Lung (tissue), 12 donors: Measurements from ENCODE around the gene SYT14. TPM values are rescaled to one million over a fixed set of nuclear protein-coding genes. Genes with fewer than 3 reads are reported as not detected.
"Not testable (repeated sequence)": the region's sequence is repeated elsewhere in the genome, so short reads cannot be mapped to it uniquely, and the experiment has no call there.

Source experiments
- ATAC-seq: fragments of 200-7000 bp; cut with Tn5 transposase; one replicate; pipeline ENCODE4 v1.9.1; 2020; ENCODE audit warnings: moderate number of reproducible peaks; ENCODE audit not compliant: insufficient read depth, low FRiP score
- DNase-seq, 3 donors: peaks; one replicate each; pipeline ENCODE4 v3.0.0-alpha.2; 2013 to 2017
- H3K27ac ChIP-seq, 2 donors: one replicate each; pipeline ENCODE4 v1.5.1; 2013; ENCODE audit warnings: mild to moderate bottlenecking in 2 of 2, moderate library complexity in 2 of 2, control low read depth in 1 of 2, inconsistent platforms in 1 of 2, low read depth in 1 of 2, low read length in 1 of 2
- H3K27me3 ChIP-seq, 3 donors: one replicate each; pipeline ENCODE4 v1.5.1; 2013; ENCODE audit warnings: low read length in 2 of 3; ENCODE audit not compliant: control insufficient read depth in 3 of 3, insufficient read depth in 3 of 3
- H3K36me3 ChIP-seq, 4 donors: one replicate each; pipeline ENCODE4 v1.5.1; 2013; ENCODE audit warnings: low read length in 4 of 4, mild to moderate bottlenecking in 1 of 4, moderate library complexity in 1 of 4; ENCODE audit not compliant: control insufficient read depth in 4 of 4, insufficient read depth in 4 of 4
- H3K4me1 ChIP-seq, 5 donors: one replicate each; pipeline ENCODE4 v1.5.1; 2013; ENCODE audit warnings: low read length in 5 of 5, mild to moderate bottlenecking in 2 of 5, moderate library complexity in 1 of 5; ENCODE audit not compliant: control insufficient read depth in 5 of 5, insufficient read depth in 5 of 5
- H3K4me3 ChIP-seq: one replicate; pipeline ENCODE4 v1.5.1; 2013; ENCODE audit warnings: mild to moderate bottlenecking, control low read depth, moderate library complexity
- H3K9ac ChIP-seq, 2 donors: one replicate each; pipeline ENCODE4 v1.5.1; 2013; ENCODE audit warnings: low read length in 2 of 2, control low read depth in 1 of 2; ENCODE audit not compliant: insufficient read depth in 1 of 2
- H3K9me3 ChIP-seq, 4 donors: one replicate each; pipeline ENCODE4 v1.5.1; 2013; ENCODE audit warnings: low read length in 3 of 4, mild to moderate bottlenecking in 1 of 4, moderate library complexity in 1 of 4; ENCODE audit not compliant: control insufficient read depth in 4 of 4, insufficient read depth in 3 of 4
- WGBS, 2 donors: extraction: QIAGEN DNeasy Blood & Tissue Kit; methylation state at CpG; one replicate each; pipeline ENCODE4 v1.1.7; 2013; 5-methylcytosine and 5-hydroxymethylcytosine counted together
- polyA plus RNA-seq, 2 donors: library from polyadenylated mRNA; stranded (reverse); fragments of 200-250 nt; gene quantifications; one replicate each; pipeline ENCODE4 v1.2.1, GENCODE V29; 2013
- total RNA-seq, 2 donors: library from RNA; depleted of rRNA in 1 of 2; stranded (reverse); fragments of >200 nt in 1 of 2; gene quantifications; one replicate each; pipeline ENCODE4 v1.2.1, GENCODE V29; 2014 to 2021
- TF ChIP-seq, protein P1 (sequence below): IDR thresholded peaks from 2 replicates; pipeline ENCODE4 v1.5.1; 2012; ENCODE audit warnings: mild to moderate bottlenecking; ENCODE audit errors: control extremely low read depth, extremely low read depth
- donor health status: control.
- donor health status: control.
- donor health status: Bipolar disorder and iron deficiency.
- donor health status: healthy.
- donor health status: DM: yes; HTN: yes; CAD: no.

SYT14 gene
- total and polyA plus RNA-seq, 4 donors = under 0.01 to 0.23 TPM; not detected in 2

GRCh38 chr1:210099921-210100320 is 161.9 kb downstream of the SYT14 start:
- ATAC-seq (no peak), DNase-seq (no peak)
- Histone ChIP-seq H3K27me3 (no peaks in the 10 kb centered on the region), H3K27ac (no peak overlapping the region), H3K4me3 (no peak overlapping the region), H3K4me1 (peaks cover 0 to 4% (median 0%) of the 10 kb centered on the region in 5 donors), H3K9me3 (no peaks in the 10 kb centered on the region), H3K9ac (no peak overlapping the region), H3K36me3 (no peaks in the 10 kb centered on the region)
- 66 to 68% methylated on average over 1 of the region's 1 CpG for WGBS, 2 donors
- TF ChIP-seq, protein P1, sequence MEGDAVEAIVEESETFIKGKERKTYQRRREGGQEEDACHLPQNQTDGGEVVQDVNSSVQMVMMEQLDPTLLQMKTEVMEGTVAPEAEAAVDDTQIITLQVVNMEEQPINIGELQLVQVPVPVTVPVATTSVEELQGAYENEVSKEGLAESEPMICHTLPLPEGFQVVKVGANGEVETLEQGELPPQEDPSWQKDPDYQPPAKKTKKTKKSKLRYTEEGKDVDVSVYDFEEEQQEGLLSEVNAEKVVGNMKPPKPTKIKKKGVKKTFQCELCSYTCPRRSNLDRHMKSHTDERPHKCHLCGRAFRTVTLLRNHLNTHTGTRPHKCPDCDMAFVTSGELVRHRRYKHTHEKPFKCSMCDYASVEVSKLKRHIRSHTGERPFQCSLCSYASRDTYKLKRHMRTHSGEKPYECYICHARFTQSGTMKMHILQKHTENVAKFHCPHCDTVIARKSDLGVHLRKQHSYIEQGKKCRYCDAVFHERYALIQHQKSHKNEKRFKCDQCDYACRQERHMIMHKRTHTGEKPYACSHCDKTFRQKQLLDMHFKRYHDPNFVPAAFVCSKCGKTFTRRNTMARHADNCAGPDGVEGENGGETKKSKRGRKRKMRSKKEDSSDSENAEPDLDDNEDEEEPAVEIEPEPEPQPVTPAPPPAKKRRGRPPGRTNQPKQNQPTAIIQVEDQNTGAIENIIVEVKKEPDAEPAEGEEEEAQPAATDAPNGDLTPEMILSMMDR = no peak

- Histone ChIP-seq H3K27me3 (no peaks in the 10 kb centered on the region), H3K36me3 (no peaks in the 10 kb centered on the region), H3K9ac (no peak overlapping the region), H3K27ac (no peak overlapping the region), H3K9me3 (no peaks in the 10 kb centered on the region), H3K4me3 (no peak overlapping the region), H3K4me1 (peaks cover 0 to 4% (median 0%) of the 10 kb centered on the region in 5 donors)
- WGBS, 2 donors = 76 to 88% methylated on average over 2 of the region's 2 CpGs
- DNase-seq (peak in 1 of 3 donors; percentile 11), ATAC-seq (no peak)
- TF ChIP-seq, protein P1 = no peak
These were observed 166.1 kb downstream of the SYT14 start for GRCh38 chr1:210104103-210104502.

DNA sequence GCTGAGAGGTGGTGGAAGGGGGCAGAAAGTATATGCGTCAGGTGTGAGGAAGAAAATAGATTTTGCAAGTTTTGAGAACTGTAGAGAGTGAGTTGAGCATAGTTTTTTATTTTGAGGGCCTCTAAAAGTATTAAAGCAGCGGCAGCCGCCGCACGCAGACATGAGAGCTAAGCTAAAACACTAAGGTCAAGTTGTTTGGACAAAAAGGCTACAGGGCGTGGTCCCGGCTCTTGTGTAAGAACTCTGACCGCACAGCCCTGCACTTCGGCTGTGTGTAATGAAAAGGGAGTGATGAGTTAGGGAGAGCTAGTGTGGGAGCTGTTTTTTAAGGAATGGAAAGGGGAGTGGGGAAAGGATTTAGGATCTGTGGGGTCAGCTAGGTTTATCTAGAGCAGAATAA is 174.9 kb downstream of the SYT14 start:
- not testable (repeated sequence) for H3K4me3 ChIP-seq, H3K4me1 ChIP-seq, ATAC-seq, H3K36me3 ChIP-seq, H3K9me3 ChIP-seq, H3K9ac ChIP-seq, H3K27ac ChIP-seq, H3K27me3 ChIP-seq, DNase-seq
- WGBS, 2 donors = 72 to 87% methylated on average over 9 of the region's 9 CpGs

GRCh38 chr1:210117198-210117597 is 179.2 kb downstream of the SYT14 start:
- H3K36me3 ChIP-seq = no peaks in the 10 kb centered on the region
- no peaks in the 10 kb centered on the region for H3K27me3 ChIP-seq
- no peak overlapping the region for H3K9ac ChIP-seq
- no peaks in the 10 kb centered on the region for H3K4me1 ChIP-seq
- TF ChIP-seq, protein P1 = no peak
- DNase-seq = no peak
- H3K9me3 ChIP-seq = peaks cover 0 to 4% (median 0%) of the 10 kb centered on the region in 4 donors
- ATAC-seq = no peak
- no peak overlapping the region for H3K4me3 ChIP-seq
- no peak overlapping the region for H3K27ac ChIP-seq
